DOHH2 (cell line): ENCODE results near the gene CCDC17.
A peak's percentile ranks its signal among the peaks of the same experiment; 100 is the strongest.

Source experiments
- H3F3A ChIP-seq: fragments of 200-600 bp; sonication (generic), shearing (Covaris generic); 2 replicates; pipeline ENCODE4 v1.6.0; 2016; ENCODE audit warnings: antibody characterized with exemption, mild to moderate bottlenecking; ENCODE audit not compliant: control insufficient read depth, insufficient read depth
- H3K27ac ChIP-seq: fragments of 200-600 bp; sonication (generic); 2 replicates; pipeline ENCODE4 v1.5.1; 2014; ENCODE audit warnings: low read depth, mild to moderate bottlenecking, low read length, moderate library complexity
- H3K27me3 ChIP-seq: fragments of 200-600 bp; sonication (generic); 2 replicates; pipeline ENCODE4 v1.6.1; 2014; ENCODE audit warnings: mild to moderate bottlenecking, low read length, mixed read lengths; ENCODE audit not compliant: control insufficient read depth
- H3K36me3 ChIP-seq: fragments of 200-600 bp; sonication (generic); 2 replicates; pipeline ENCODE4 v1.6.1; 2014; ENCODE audit warnings: mild to moderate bottlenecking, low read length, moderate library complexity, mixed read lengths; ENCODE audit not compliant: control insufficient read depth
- H3K4me1 ChIP-seq: fragments of 200-600 bp; sonication (generic); 2 replicates; pipeline ENCODE4 v1.6.1; 2014; ENCODE audit warnings: mild to moderate bottlenecking, low read length, mixed read lengths; ENCODE audit not compliant: control insufficient read depth
- H3K4me2 ChIP-seq: fragments of 200-600 bp; sonication (generic); 2 replicates; pipeline ENCODE4 v1.6.0; 2014; ENCODE audit warnings: mild to moderate bottlenecking, low read length, moderate library complexity
- H3K4me3 ChIP-seq: fragments of 200-600 bp; sonication (generic); 2 replicates; pipeline ENCODE4 v1.5.1; 2014; ENCODE audit warnings: mild to moderate bottlenecking, low read length, mixed read lengths
- H3K79me2 ChIP-seq: fragments of 200-600 bp; sonication (generic); 2 replicates; pipeline ENCODE4 v1.6.1; 2014; ENCODE audit warnings: mild to moderate bottlenecking, low read length, mixed read lengths; ENCODE audit not compliant: control insufficient read depth
- H3K9me2 ChIP-seq: fragments of 200-600 bp; sonication (generic); replicated peaks from 2 replicates; pipeline ENCODE4 v1.6.1; 2014; ENCODE audit warnings: mild to moderate bottlenecking, low read length, mixed read lengths; ENCODE audit not compliant: control insufficient read depth
- H3K9me3 ChIP-seq: fragments of 200-600 bp; sonication (generic); 2 replicates; pipeline ENCODE4 v1.6.1; 2014; ENCODE audit warnings: antibody characterized with exemption, low read length, mixed read lengths; ENCODE audit not compliant: control insufficient read depth, insufficient read depth
- H4K20me1 ChIP-seq: fragments of 200-600 bp; sonication (generic); 2 replicates; pipeline ENCODE4 v1.6.0; 2014; ENCODE audit warnings: low read depth, mild to moderate bottlenecking, antibody characterized with exemption, low read length, moderate library complexity; ENCODE audit not compliant: control insufficient read depth, insufficient read depth
- CTCF ChIP-seq: fragments of 200-600 bp; sonication (generic); IDR thresholded peaks from one replicate; pipeline ENCODE4 v1.5.1; 2014; ENCODE audit warnings: antibody characterized with exemption, mild to moderate bottlenecking, low read depth, low read length; ENCODE audit not compliant: poor library complexity, severe bottlenecking
- EZH2phosphoT487 ChIP-seq: fragments of 200-600 bp; sonication (generic); IDR thresholded peaks from 2 replicates; pipeline ENCODE4 v1.6.1; 2017; ENCODE audit warnings: borderline replicate concordance, mild to moderate bottlenecking, antibody characterized with exemption, low read length, moderate library complexity, mixed read lengths

CCDC17 gene

GRCh38 chr1:45643978-45644377 is 20.1 kb upstream of the CCDC17 start:
- Histone ChIP-seq H3K27me3 (no peaks in the 10 kb centered on the region), H3K79me2 (peaks cover 64% of the 10 kb centered on the region), H3F3A (peaks cover 19% of the 10 kb centered on the region), H3K36me3 (peaks cover 70% of the 10 kb centered on the region), H3K9me3 (no peaks in the 10 kb centered on the region), H3K4me3 (peak overlapping the region; percentile 55; the same call in 1 of the 2 replicates), H3K27ac (peak overlapping the region; percentile 77), H4K20me1 (0 out of 2 replicates have a peak, but pooled peaks cover 7% of the 10 kb centered on the region), H3K4me1 (peaks cover 49% of the 10 kb centered on the region), H3K9me2 (no peaks in the 10 kb centered on the region), H3K4me2 (peak overlapping the region; percentile 71)
- TF ChIP-seq CTCF (no peak), EZH2phosphoT487 (no peak)

- H3K9me3 ChIP-seq = no peaks in the 10 kb centered on the region
- H3K27me3 ChIP-seq = no peaks in the 10 kb centered on the region
- H3K4me1 ChIP-seq = peaks cover 47% of the 10 kb centered on the region
- H3K4me2 ChIP-seq = no peak overlapping the region
- H3K79me2 ChIP-seq = peaks cover 57% of the 10 kb centered on the region
- no peak overlapping the region for H3K27ac ChIP-seq
- no peak overlapping the region for H3K4me3 ChIP-seq
- no peaks in the 10 kb centered on the region for H3K9me2 ChIP-seq
- TF ChIP-seq EZH2phosphoT487 (no peak), CTCF (no peak)
- H4K20me1 ChIP-seq = 0 out of 2 replicates have a peak, but pooled peaks cover 7% of the 10 kb centered on the region
- peaks cover 19% of the 10 kb centered on the region for H3F3A ChIP-seq
- peaks cover 71% of the 10 kb centered on the region for H3K36me3 ChIP-seq
These were observed 19.5 kb upstream of the CCDC17 start for GRCh38 chr1:45643321-45643720.

GRCh38 chr1:45640293-45640692 is 16.4 kb upstream of the CCDC17 start:
- H3K36me3 ChIP-seq = peaks cover 81% of the 10 kb centered on the region
- 0 out of 2 replicates have a peak, but pooled peaks cover 7% of the 10 kb centered on the region for H4K20me1 ChIP-seq
- no peak overlapping the region for H3K4me3 ChIP-seq
- H3K4me1 ChIP-seq = peaks cover 17% of the 10 kb centered on the region
- H3F3A ChIP-seq = peaks cover 7% of the 10 kb centered on the region
- no peaks in the 10 kb centered on the region for H3K9me3 ChIP-seq
- no peaks in the 10 kb centered on the region for H3K27me3 ChIP-seq
- no peaks in the 10 kb centered on the region for H3K9me2 ChIP-seq
- TF ChIP-seq EZH2phosphoT487 (no peak), CTCF (no peak)
- peaks cover 34% of the 10 kb centered on the region for H3K79me2 ChIP-seq
- no peak overlapping the region for H3K27ac ChIP-seq
- H3K4me2 ChIP-seq = no peak overlapping the region

- no peaks in the 10 kb centered on the region for H3K9me2 ChIP-seq
- H3K27me3 ChIP-seq = no peaks in the 10 kb centered on the region
- TF ChIP-seq EZH2phosphoT487 = no peak
- TF ChIP-seq CTCF = no peak
- peaks cover 2% of the 10 kb centered on the region; the same call in 1 of the 2 replicates for H3F3A ChIP-seq
- H3K27ac ChIP-seq = no peak overlapping the region
- no peaks in the 10 kb centered on the region for H3K79me2 ChIP-seq
- H3K4me2 ChIP-seq = no peak overlapping the region
- H3K9me3 ChIP-seq = no peaks in the 10 kb centered on the region
- no peaks in the 10 kb centered on the region for H4K20me1 ChIP-seq
- H3K4me3 ChIP-seq = no peak overlapping the region
- no peaks in the 10 kb centered on the region for H3K4me1 ChIP-seq
- H3K36me3 ChIP-seq = peaks cover 90% of the 10 kb centered on the region
These were observed 11.4 kb upstream of the CCDC17 start for GRCh38 chr1:45635211-45635610.
